ENCODE measurements around the gene TRIM40.
"Not testable (repeated sequence)": the region's sequence is repeated elsewhere in the genome, so short reads cannot be mapped to it uniquely, and the experiment has no call there.

Gene TRIM40

GRCh38 chr6:30131947-30132497 lies 3.9 kb upstream of the TRIM40 start:
- no peak for ATAC-seq (ENCODE audit: low read depth)
- Histone ChIP-seq H3K36me3 (ENCODE audit: low read depth) (no peaks in the 10 kb centered on the region), H3K4me1 (ENCODE audit: insufficient read depth, poor library complexity, severe bottlenecking) (no peaks in the 10 kb centered on the region), H3K27ac (ENCODE audit: poor library complexity, severe bottlenecking) (no peak overlapping the region), H3K27me3 (ENCODE audit: insufficient read depth, poor library complexity, severe bottlenecking) (no peaks in the 10 kb centered on the region), H3K4me3 (ENCODE audit: severe bottlenecking) (no peak overlapping the region), H3K9me3 (ENCODE audit: severe bottlenecking) (no peaks in the 10 kb centered on the region)
- TF ChIP-seq CTCF (IDR thresholded peaks at IDR 0.05; ENCODE audit: poor library complexity, severe bottlenecking): no peak
- no peak for DNase-seq (ENCODE audit: low spot score)

GRCh38 chr6:30135147-30135546 lies 793 bp upstream of the TRIM40 start:
- no peak overlapping the region for H3K27ac ChIP-seq (ENCODE audit: poor library complexity, severe bottlenecking)
- H3K27me3 ChIP-seq (ENCODE audit: insufficient read depth, poor library complexity, severe bottlenecking): no peaks in the 10 kb centered on the region
- H3K4me3 ChIP-seq (ENCODE audit: severe bottlenecking): no peak overlapping the region
- no peaks in the 10 kb centered on the region for H3K9me3 ChIP-seq (ENCODE audit: severe bottlenecking)
- TF ChIP-seq CTCF (IDR thresholded peaks at IDR 0.05; ENCODE audit: poor library complexity, severe bottlenecking): no peak
- H3K4me1 ChIP-seq (ENCODE audit: insufficient read depth, poor library complexity, severe bottlenecking): no peaks in the 10 kb centered on the region
- DNase-seq (ENCODE audit: low spot score) (no peak), ATAC-seq (ENCODE audit: low read depth) (no peak)
- no peaks in the 10 kb centered on the region for H3K36me3 ChIP-seq (ENCODE audit: low read depth)

GRCh38 chr6:30136570-30137286 lies 788 bp downstream of the TRIM40 start:
- TF ChIP-seq CTCF (IDR thresholded peaks at IDR 0.05; ENCODE audit: poor library complexity, severe bottlenecking): no peak
- H3K9me3 ChIP-seq (ENCODE audit: severe bottlenecking): no peaks in the 10 kb centered on the region
- H3K36me3 ChIP-seq (ENCODE audit: low read depth): no peaks in the 10 kb centered on the region
- DNase-seq (ENCODE audit: low spot score): no peak
- no peak overlapping the region for H3K4me3 ChIP-seq (ENCODE audit: severe bottlenecking)
- H3K27ac ChIP-seq (ENCODE audit: poor library complexity, severe bottlenecking): no peak overlapping the region
- no peaks in the 10 kb centered on the region for H3K27me3 ChIP-seq (ENCODE audit: insufficient read depth, poor library complexity, severe bottlenecking)
- ATAC-seq (ENCODE audit: low read depth): no peak
- H3K4me1 ChIP-seq (ENCODE audit: insufficient read depth, poor library complexity, severe bottlenecking): no peaks in the 10 kb centered on the region

- ATAC-seq (ENCODE audit: low read depth); H3K4me3 ChIP-seq (ENCODE audit: severe bottlenecking); H3K4me1 ChIP-seq (ENCODE audit: insufficient read depth, poor library complexity, severe bottlenecking); H3K27ac ChIP-seq (ENCODE audit: poor library complexity, severe bottlenecking); H3K27me3 ChIP-seq (ENCODE audit: insufficient read depth, poor library complexity, severe bottlenecking); DNase-seq (ENCODE audit: low spot score); H3K9me3 ChIP-seq (ENCODE audit: severe bottlenecking); H3K36me3 ChIP-seq (ENCODE audit: low read depth): not testable (repeated sequence)
Measured at GRCh38 chr6:30140240-30140639, 4.3 kb downstream of the TRIM40 start.

- Histone ChIP-seq H3K27ac (ENCODE audit: poor library complexity, severe bottlenecking) (no peak overlapping the region), H3K9me3 (ENCODE audit: severe bottlenecking) (no peaks in the 10 kb centered on the region), H3K36me3 (ENCODE audit: low read depth) (no peaks in the 10 kb centered on the region), H3K27me3 (ENCODE audit: insufficient read depth, poor library complexity, severe bottlenecking) (no peaks in the 10 kb centered on the region), H3K4me3 (ENCODE audit: severe bottlenecking) (no peak overlapping the region), H3K4me1 (ENCODE audit: insufficient read depth, poor library complexity, severe bottlenecking) (no peaks in the 10 kb centered on the region)
- no peak for TF ChIP-seq CTCF (IDR thresholded peaks at IDR 0.05; ENCODE audit: poor library complexity, severe bottlenecking)
- no peak for ATAC-seq (ENCODE audit: low read depth)
- DNase-seq (ENCODE audit: low spot score): no peak
Measured at GRCh38 chr6:30142665-30143064, 6.7 kb downstream of the TRIM40 start.
